AG09319 (cell line): ENCODE data around the gene CRYZL1.
"Not testable (repeated sequence)": the region's sequence is repeated elsewhere in the genome, so short reads cannot be mapped to it uniquely, and the experiment has no call there.

Experiments used
- DNase-seq: peaks from one replicate; pipeline ENCODE4 v3.0.0-alpha.2; 2010; ENCODE audit warnings: low read depth; ENCODE audit errors: extremely low read depth
- CTCF ChIP-seq: IDR thresholded peaks from 2 replicates; pipeline ENCODE4 v1.5.1; 2011; ENCODE audit warnings: low read depth, mild to moderate bottlenecking, inconsistent platforms, low read length, moderate library complexity

The CRYZL1 gene

DNA sequence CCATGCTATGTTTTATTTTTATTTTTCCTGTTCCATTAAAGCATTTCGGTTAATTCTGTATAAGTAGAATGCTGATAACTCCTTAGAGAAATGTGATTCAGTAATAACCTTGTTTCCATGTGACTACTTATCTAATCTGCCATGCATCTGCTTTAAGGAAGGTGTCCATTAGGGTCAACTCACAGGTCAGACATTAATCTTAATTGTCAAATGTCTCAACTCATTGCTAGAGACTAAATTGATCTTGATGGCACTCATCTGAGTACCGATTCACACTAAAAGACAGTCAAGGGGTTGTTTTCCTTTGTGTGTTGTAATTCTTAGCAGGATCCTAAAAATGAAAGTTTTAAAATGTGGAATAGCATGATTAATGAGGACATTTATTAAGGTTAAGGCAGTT, 42.5 kb upstream of the CRYZL1 start:
- no peak for TF ChIP-seq CTCF
- no peak for DNase-seq

GRCh38 chr21:33682992-33683627, 41.6 kb upstream of the CRYZL1 start:
- no peak for TF ChIP-seq CTCF
- no peak for DNase-seq

DNA sequence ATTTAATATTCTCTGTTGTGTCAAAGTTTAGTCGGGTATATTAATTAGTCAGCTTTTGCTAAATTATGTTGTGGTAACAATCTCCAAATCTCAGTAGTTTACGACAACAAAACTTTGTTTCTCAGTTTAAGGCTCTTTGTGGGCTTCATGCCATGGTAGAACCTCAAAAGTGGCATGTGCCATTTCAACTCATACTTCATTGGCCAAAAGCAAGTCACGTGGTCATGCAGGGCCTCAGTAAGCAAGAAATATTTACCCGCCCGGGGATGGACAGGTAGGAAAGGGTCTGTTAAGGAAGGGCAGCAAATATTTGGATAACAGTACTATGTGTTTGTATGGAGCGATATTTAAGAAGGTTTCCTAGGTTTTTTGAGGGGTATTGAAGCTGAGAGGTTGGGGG, 39.3 kb upstream of the CRYZL1 start:
- no peak for DNase-seq
- TF ChIP-seq CTCF, result no peak

DNA sequence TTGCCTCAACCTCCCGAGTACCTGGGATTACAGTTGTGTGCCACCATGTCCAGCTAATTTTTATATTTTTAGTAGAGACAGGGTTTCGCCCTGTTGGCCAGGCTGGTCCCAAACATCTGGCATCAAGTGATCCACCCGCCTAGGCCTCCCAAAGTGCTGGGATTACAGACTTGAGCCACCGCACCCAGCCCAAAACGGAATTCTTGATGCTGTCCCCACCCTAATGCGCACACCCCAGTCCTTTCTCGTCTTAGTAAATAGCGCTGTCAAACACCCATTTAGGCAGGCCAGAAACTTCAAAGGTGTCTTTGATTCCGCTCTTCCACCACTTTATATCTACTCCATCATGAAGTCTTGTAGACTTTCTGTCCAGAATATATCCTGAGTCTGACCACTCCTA, 35.9 kb upstream of the CRYZL1 start:
- TF ChIP-seq CTCF, result no peak
- no peak for DNase-seq

GRCh38 chr21:33676666-33677065, 35.1 kb upstream of the CRYZL1 start:
- DNase-seq, result not testable (repeated sequence)

DNA sequence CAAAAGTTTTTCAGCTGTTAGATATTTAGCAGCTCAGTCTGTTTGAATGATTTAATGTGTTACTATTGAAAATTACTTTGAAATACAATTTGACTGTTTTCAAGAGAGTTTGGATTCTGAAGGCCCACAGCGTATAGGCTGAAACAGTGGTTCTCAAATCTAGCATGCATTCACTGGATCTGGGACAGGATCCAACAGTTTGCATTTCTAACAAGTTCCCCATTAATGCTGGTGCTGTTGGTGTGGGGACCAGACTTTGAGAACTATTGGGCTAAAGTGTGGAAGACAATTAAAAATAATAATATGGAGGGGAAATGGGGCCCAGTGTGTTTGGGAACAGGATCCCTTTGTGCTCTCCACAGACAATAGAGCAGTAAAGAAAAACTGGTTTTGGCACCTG, 32.7 kb upstream of the CRYZL1 start:
- no peak for DNase-seq
- TF ChIP-seq CTCF, result no peak

- no peak for DNase-seq
- no peak for TF ChIP-seq CTCF
Measured at GRCh38 chr21:33673473-33673872, 31.9 kb upstream of the CRYZL1 start.
